Fibroblast of villous mesenchyme (primary cell): Measurements from ENCODE around the gene CLDN16. TPM values are rescaled to one million over a fixed set of nuclear protein-coding genes. Genes with fewer than 3 reads are reported as not detected.

Source experiments
- DNase-seq: peaks from one replicate; pipeline ENCODE4 v3.0.0-alpha.2; 2010; ENCODE audit warnings: low read depth
- H3K4me3 ChIP-seq: 2 replicates; pipeline ENCODE4 v1.5.1; 2011; ENCODE audit warnings: low read depth, mild to moderate bottlenecking, low read length
- total RNA-seq: library from RNA; depleted of rRNA; stranded (reverse); fragments of >200 nt; gene quantifications from 2 replicates; pipeline ENCODE4 v1.2.3, GENCODE V29; 2012
- TF ChIP-seq, protein P1 (sequence below): IDR thresholded peaks from 2 replicates; pipeline ENCODE4 v1.5.1; 2012; ENCODE audit warnings: low read depth, mild to moderate bottlenecking, low read length; ENCODE audit not compliant: insufficient read depth

Gene CLDN16
- total RNA-seq, 1 donor, result 0.43 TPM

DNA sequence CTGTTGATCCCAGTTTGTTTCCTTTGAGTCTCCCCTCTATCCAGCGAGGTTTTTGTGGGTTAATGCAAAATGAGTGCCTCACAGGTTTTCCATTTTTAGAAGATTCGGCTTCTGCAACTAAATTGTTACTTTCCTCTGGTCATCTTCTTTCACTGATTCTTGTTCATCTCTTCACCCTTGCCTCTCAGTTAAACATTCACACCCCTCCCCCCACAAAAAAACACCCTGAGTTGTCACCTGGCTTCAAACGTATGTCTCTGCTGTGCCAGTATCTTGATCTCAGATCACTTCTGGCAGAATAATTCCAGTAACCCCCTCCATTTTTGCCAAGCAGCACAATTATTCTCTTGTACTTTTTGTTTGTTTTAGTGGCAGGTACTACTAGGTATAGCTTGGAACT lies 12.3 kb upstream of the CLDN16 start:
- DNase-seq, result no peak
- TF ChIP-seq, protein P1, sequence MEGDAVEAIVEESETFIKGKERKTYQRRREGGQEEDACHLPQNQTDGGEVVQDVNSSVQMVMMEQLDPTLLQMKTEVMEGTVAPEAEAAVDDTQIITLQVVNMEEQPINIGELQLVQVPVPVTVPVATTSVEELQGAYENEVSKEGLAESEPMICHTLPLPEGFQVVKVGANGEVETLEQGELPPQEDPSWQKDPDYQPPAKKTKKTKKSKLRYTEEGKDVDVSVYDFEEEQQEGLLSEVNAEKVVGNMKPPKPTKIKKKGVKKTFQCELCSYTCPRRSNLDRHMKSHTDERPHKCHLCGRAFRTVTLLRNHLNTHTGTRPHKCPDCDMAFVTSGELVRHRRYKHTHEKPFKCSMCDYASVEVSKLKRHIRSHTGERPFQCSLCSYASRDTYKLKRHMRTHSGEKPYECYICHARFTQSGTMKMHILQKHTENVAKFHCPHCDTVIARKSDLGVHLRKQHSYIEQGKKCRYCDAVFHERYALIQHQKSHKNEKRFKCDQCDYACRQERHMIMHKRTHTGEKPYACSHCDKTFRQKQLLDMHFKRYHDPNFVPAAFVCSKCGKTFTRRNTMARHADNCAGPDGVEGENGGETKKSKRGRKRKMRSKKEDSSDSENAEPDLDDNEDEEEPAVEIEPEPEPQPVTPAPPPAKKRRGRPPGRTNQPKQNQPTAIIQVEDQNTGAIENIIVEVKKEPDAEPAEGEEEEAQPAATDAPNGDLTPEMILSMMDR, result no peak

GRCh38 chr3:190378240-190378891 lies 9.6 kb upstream of the CLDN16 start:
- TF ChIP-seq, protein P1, result no peak
- H3K4me3 ChIP-seq, result no peak overlapping the region
- peak; percentile 26 for DNase-seq

More for the DNA sequence above, 12.3 kb upstream of the CLDN16 start:
- H3K4me3 ChIP-seq, result no peak overlapping the region

- H3K4me3 ChIP-seq, result no peak overlapping the region
- DNase-seq, result no peak
- TF ChIP-seq, protein P1, result no peak
Observed at GRCh38 chr3:190380184-190380583, 7.8 kb upstream of the CLDN16 start.

DNA sequence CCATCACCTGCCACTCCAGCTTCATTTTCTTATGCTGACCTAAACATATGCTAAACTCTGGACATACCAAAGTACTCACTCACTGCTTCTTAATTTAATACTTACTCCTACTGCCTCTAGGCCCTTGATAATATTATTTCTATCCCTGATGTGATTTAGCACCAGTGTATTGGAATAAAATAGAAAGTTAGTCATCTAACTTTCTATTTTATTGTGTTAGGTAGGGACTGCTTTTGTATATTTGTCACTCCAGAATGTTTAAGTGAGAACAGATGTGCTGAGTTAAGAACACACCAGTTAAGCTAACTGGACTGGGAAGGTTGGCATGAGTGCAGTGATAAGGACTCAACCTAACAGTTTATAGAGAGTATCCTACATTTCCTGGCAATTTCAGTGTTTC lies 6.5 kb upstream of the CLDN16 start:
- no peak overlapping the region for H3K4me3 ChIP-seq
- TF ChIP-seq, protein P1, result no peak
- DNase-seq, result no peak

GRCh38 chr3:190382082-190382481 lies 5.9 kb upstream of the CLDN16 start:
- TF ChIP-seq, protein P1, result no peak
- peak; percentile 40 for DNase-seq
- H3K4me3 ChIP-seq, result no peak overlapping the region

DNA sequence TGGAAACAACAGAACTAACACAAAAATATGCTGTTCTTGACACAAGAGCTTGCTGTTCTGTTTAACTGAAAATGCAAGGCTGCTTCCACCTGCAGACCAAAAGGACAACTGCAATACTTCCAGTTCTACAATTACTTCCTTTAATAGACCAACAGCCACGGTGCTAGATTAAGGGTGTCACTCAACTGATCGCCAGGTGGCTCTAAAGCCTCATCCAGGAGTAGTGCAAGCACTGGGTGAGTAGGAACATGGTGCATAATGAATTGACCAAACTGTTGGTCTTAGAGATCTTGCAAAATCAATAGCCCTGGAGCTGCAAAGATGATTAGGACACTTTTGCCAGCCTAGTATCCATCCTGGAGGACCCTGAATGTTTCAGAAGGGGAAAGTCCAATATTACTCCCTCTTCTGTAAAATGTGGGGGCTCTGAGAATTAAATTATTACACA lies 3.6 kb upstream of the CLDN16 start:
- no peak overlapping the region for H3K4me3 ChIP-seq
- TF ChIP-seq, protein P1, result peak; percentile 55
- DNase-seq, result peak; percentile 64
